SK-N-SH treated with all-trans-retinoic acid at 6 μM for 48 hours (cell line): ENCODE results near the gene FRMD4A.

Source experiments
- ATAC-seq: fragments of 200-7000 bp; cut with Tn5 transposase; 3 replicates; pipeline ENCODE4 v1.9.1; 2020; ENCODE audit warnings: mild to moderate bottlenecking, moderate library complexity
- ARNTL ChIP-seq: fragments of 450-650 bp; formaldehyde crosslinking; IDR thresholded peaks from 2 replicates; pipeline ENCODE4 v1.5.0; 2020; ENCODE audit warnings: low read depth, mild to moderate bottlenecking, moderate library complexity, borderline replicate concordance
- BACH2 ChIP-seq: fragments of 250-450 bp; sonication (Bioruptor Pico); IDR thresholded peaks from 2 replicates; pipeline ENCODE4 v1.9.0; 2021; ENCODE audit warnings: mild to moderate bottlenecking, borderline replicate concordance
- CREB5 ChIP-seq: fragments of 250-450 bp; sonication (Bioruptor Pico); IDR thresholded peaks from 2 replicates; pipeline ENCODE4 v1.5.1; 2020; ENCODE audit warnings: low read depth, mild to moderate bottlenecking, moderate library complexity
- CSDC2 ChIP-seq: fragments of 250-450 bp; sonication (Bioruptor Pico); IDR thresholded peaks from 2 replicates; pipeline ENCODE4 v1.5.0; 2020; ENCODE audit warnings: mild to moderate bottlenecking, moderate library complexity
- CSRNP3 ChIP-seq: fragments of 250-450 bp; sonication (Bioruptor Pico); IDR thresholded peaks from 2 replicates; pipeline ENCODE4 v1.5.1; 2021; ENCODE audit warnings: mild to moderate bottlenecking, moderate library complexity
- ESRRG ChIP-seq: fragments of 250-450 bp; sonication (Bioruptor Pico); IDR thresholded peaks from 2 replicates; pipeline ENCODE4 v1.6.1; 2021; ENCODE audit warnings: mild to moderate bottlenecking
- OSR1 ChIP-seq: fragments of 250-450 bp; sonication (Bioruptor Pico); IDR thresholded peaks from 2 replicates; pipeline ENCODE4 v1.8.0; 2022; ENCODE audit warnings: moderate library complexity, mild to moderate bottlenecking, inconsistent platforms
- PATZ1 ChIP-seq: fragments of 250-450 bp; sonication (Bioruptor Pico); IDR thresholded peaks from 2 replicates; pipeline ENCODE4 v1.8.0; 2020; ENCODE audit warnings: mild to moderate bottlenecking, moderate library complexity, borderline replicate concordance
- PPARA ChIP-seq: fragments of 250-450 bp; sonication (Bioruptor Pico); IDR thresholded peaks from 2 replicates; pipeline ENCODE4 v1.5.0; 2020; ENCODE audit warnings: mild to moderate bottlenecking, borderline replicate concordance
- RARB ChIP-seq: fragments of 250-450 bp; sonication (Bioruptor Pico); IDR thresholded peaks from 2 replicates; pipeline ENCODE4 v1.8.0; 2021; ENCODE audit warnings: mild to moderate bottlenecking, moderate library complexity
- TCF4 ChIP-seq: fragments of 250-450 bp; sonication (Bioruptor Pico); IDR thresholded peaks from 2 replicates; pipeline ENCODE4 v1.8.0; 2021; ENCODE audit warnings: mild to moderate bottlenecking, moderate library complexity, borderline replicate concordance
- TOX ChIP-seq: fragments of 250-450 bp; sonication (Bioruptor Pico); IDR thresholded peaks from 2 replicates; pipeline ENCODE4 v1.8.0; 2021; ENCODE audit warnings: mild to moderate bottlenecking, moderate library complexity, borderline replicate concordance
- TSHZ2 ChIP-seq: fragments of 250-450 bp; sonication (Bioruptor Pico); IDR thresholded peaks from 2 replicates; pipeline ENCODE4 v1.5.0; 2020; ENCODE audit warnings: mild to moderate bottlenecking, moderate library complexity
- ZFP3 ChIP-seq: fragments of 250-450 bp; sonication (Bioruptor Pico); IDR thresholded peaks from 2 replicates; pipeline ENCODE4 v1.5.0; 2020; ENCODE audit warnings: mild to moderate bottlenecking, moderate library complexity
- ZFP30 ChIP-seq: fragments of 450-650 bp; formaldehyde crosslinking; IDR thresholded peaks from 2 replicates; pipeline ENCODE4 v1.5.0; 2022; ENCODE audit warnings: mild to moderate bottlenecking, moderate library complexity
- ZNF565 ChIP-seq: fragments of 450-650 bp; formaldehyde crosslinking; conservative IDR thresholded peaks from 2 replicates; pipeline ENCODE4 v1.5.0; 2020; ENCODE audit warnings: low read depth, mild to moderate bottlenecking, moderate library complexity
- ZNF70 ChIP-seq: fragments of 450-650 bp; formaldehyde crosslinking; IDR thresholded peaks from 2 replicates; pipeline ENCODE4 v1.5.0; 2020; ENCODE audit warnings: mild to moderate bottlenecking, moderate library complexity
- ZNF8 ChIP-seq: fragments of 450-650 bp; formaldehyde crosslinking; IDR thresholded peaks from 2 replicates; pipeline ENCODE4 v1.5.0; 2020; ENCODE audit warnings: mild to moderate bottlenecking, moderate library complexity

Gene FRMD4A

GRCh38 chr10:13681528-13681927 lies 649.2 kb downstream of the FRMD4A start:
- TF ChIP-seq ZFP30 (CRISPR knock-in tag) (no peak), PATZ1 (no peak), ESRRG (CRISPR knock-in tag) (no peak), ARNTL (CRISPR knock-in tag) (no peak), ZNF565 (no peak), CSRNP3 (CRISPR knock-in tag) (no peak), PPARA (CRISPR knock-in tag) (no peak), ZNF70 (CRISPR knock-in tag) (no peak), OSR1 (no peak), CSDC2 (CRISPR knock-in tag) (no peak), TSHZ2 (CRISPR knock-in tag) (no peak), ZNF8 (no peak), TOX (CRISPR knock-in tag) (no peak)
- TF ChIP-seq, all 23 proteins: peak for 0
- no peak for ATAC-seq

GRCh38 chr10:13681095-13681494 lies 649.6 kb downstream of the FRMD4A start:
- TF ChIP-seq ZNF565 (no peak), CSRNP3 (CRISPR knock-in tag) (no peak), TOX (CRISPR knock-in tag) (no peak), ZNF8 (no peak)
- ATAC-seq = no peak

GRCh38 chr10:13678101-13678843 lies 652.5 kb downstream of the FRMD4A start:
- ATAC-seq = no peak

More at GRCh38 chr10:13678101-13678843, 652.5 kb downstream of the FRMD4A start:
- TF ChIP-seq TSHZ2 (CRISPR knock-in tag) = no peak
- no peak for TF ChIP-seq CREB5 (CRISPR knock-in tag)
- no peak for TF ChIP-seq RARB
- no peak for TF ChIP-seq ARNTL (CRISPR knock-in tag)
- no peak for TF ChIP-seq BACH2
- no peak for TF ChIP-seq ZNF565
- TF ChIP-seq TOX (CRISPR knock-in tag) = no peak
- no peak for TF ChIP-seq CSRNP3 (CRISPR knock-in tag)
- no peak for TF ChIP-seq TCF4 (CRISPR knock-in tag)
- TF ChIP-seq ZFP3 = no peak
